HG02610 (cell line): ENCODE data around the gene GPR107.

Source experiments
- ATAC-seq: cut with Tn5 transposase; IDR thresholded peaks from one replicate; pipeline ENCODE4 v1.9.1; 2021; ENCODE audit warnings: mild to moderate bottlenecking, moderate library complexity; ENCODE audit not compliant: unreplicated experiment

Gene GPR107

GRCh38 chr9:130179331-130179907 lies 125.7 kb downstream of the GPR107 start:
- ATAC-seq: no peak

- no peak for ATAC-seq
These were observed 126.8 kb downstream of the GPR107 start for GRCh38 chr9:130180516-130180915.

GRCh38 chr9:130181678-130182380 lies 128.1 kb downstream of the GPR107 start:
- ATAC-seq: no peak

- ATAC-seq: no peak
These were observed 128.7 kb downstream of the GPR107 start for GRCh38 chr9:130182381-130182909.

- ATAC-seq: no peak
These were observed 129.5 kb downstream of the GPR107 start for GRCh38 chr9:130183133-130183762.

GRCh38 chr9:130185017-130185416 lies 131.3 kb downstream of the GPR107 start:
- ATAC-seq: no peak

- ATAC-seq: no peak
These were observed 131.9 kb downstream of the GPR107 start for GRCh38 chr9:130185490-130186031.

GRCh38 chr9:130186051-130186450 lies 132.3 kb downstream of the GPR107 start:
- no peak for ATAC-seq

- ATAC-seq: no peak
These were observed 133.3 kb downstream of the GPR107 start for GRCh38 chr9:130186839-130187522.

GRCh38 chr9:130187523-130187846 lies 133.8 kb downstream of the GPR107 start:
- ATAC-seq: no peak

GRCh38 chr9:130188860-130189481 lies 135.3 kb downstream of the GPR107 start:
- no peak for ATAC-seq
